Measurements from ENCODE around the gene ZNF169. TPM values are rescaled to one million over a fixed set of nuclear protein-coding genes. Genes with fewer than 3 reads are reported as not detected.
"Not testable (repeated sequence)": the region's sequence is repeated elsewhere in the genome, so short reads cannot be mapped to it uniquely, and the experiment has no call there.

The ZNF169 gene
- total RNA-seq, 3 donors from 2014 or later (not counting 1 experiment from before 2014, with no cell fraction given): 4.6 to 11.3 (median 8.9) TPM

DNA sequence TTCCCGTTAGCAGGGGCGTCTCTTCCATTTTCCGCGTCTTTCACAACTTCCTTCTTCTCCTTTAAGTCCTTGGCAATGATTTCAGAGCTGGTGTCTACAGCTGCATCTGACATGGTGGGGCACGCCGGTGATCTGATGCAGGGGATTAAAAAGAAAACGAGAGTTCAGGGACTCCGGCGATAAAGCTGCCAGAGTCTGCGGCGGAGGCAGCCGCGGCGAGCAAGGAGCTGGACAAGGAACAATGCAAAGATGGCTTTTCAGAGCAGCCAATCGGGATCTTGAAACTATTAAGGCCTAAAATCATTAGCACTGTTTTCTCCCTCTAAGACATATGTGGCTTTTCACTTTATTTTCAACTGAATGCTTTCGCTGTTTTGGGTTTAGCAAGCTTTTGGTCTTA, 88.4 kb downstream of the ZNF169 start:
- H3K4me3 ChIP-seq (ENCODE audit: low read length); H3K36me3 ChIP-seq (ENCODE audit: control insufficient read depth, insufficient read depth, low read length); H3K4me3 Mint-ChIP-seq; DNase-seq; H3K4me1 ChIP-seq (ENCODE audit: control insufficient read depth, insufficient read depth, low read length); H3K27ac Mint-ChIP-seq; H3K36me3 Mint-ChIP-seq; H3K27me3 Mint-ChIP-seq (ENCODE audit: low read depth in 2 of 2); intact Hi-C loops (cut with micrococcal nuclease); H3K27me3 ChIP-seq (ENCODE audit: control insufficient read depth, insufficient read depth, low read length); H3K9me3 Mint-ChIP-seq; ATAC-seq; H3K9me3 ChIP-seq (ENCODE audit: control insufficient read depth, insufficient read depth, low read length); H3K27ac ChIP-seq (ENCODE audit: low read length); H3K4me1 Mint-ChIP-seq: not testable (repeated sequence)
- 97% methylated on average over 12 of the region's 16 CpGs for WGBS (ENCODE audit: insufficient coverage)

- H3K27me3 ChIP-seq (ENCODE audit: control insufficient read depth, insufficient read depth, low read length); H3K4me3 Mint-ChIP-seq; H3K27ac ChIP-seq (ENCODE audit: low read length); intact Hi-C loops (cut with micrococcal nuclease); H3K4me1 Mint-ChIP-seq; H3K4me1 ChIP-seq (ENCODE audit: control insufficient read depth, insufficient read depth, low read length); H3K4me3 ChIP-seq (ENCODE audit: low read length); H3K9me3 Mint-ChIP-seq; H3K36me3 Mint-ChIP-seq; ATAC-seq; DNase-seq; H3K9me3 ChIP-seq (ENCODE audit: control insufficient read depth, insufficient read depth, low read length); H3K36me3 ChIP-seq (ENCODE audit: control insufficient read depth, insufficient read depth, low read length); H3K27ac Mint-ChIP-seq; H3K27me3 Mint-ChIP-seq (ENCODE audit: low read depth in 2 of 2): not testable (repeated sequence)
- WGBS (ENCODE audit: insufficient coverage): no CpG with 5 or more reads among the region's 3 CpGs
Observed at GRCh38 chr9:94348754-94349153, 89.7 kb downstream of the ZNF169 start.

Other genes with a start within 250 kb of the ZNF169 start
- gene PTPDC1, start 174.8 kb upstream of the ZNF169 start, total RNA-seq: 1 to 10 TPM; 2.8 to 3.9 (median 3.4) TPM
- not detected for gene NUTM2F, start 69.3 kb downstream of the ZNF169 start, total RNA-seq